Testis (tissue), 2 donors: ENCODE results near the gene ULK3.

Experiments used
- CTCF ChIP-seq, 3 experiments: fragments of 450-650 bp in 2 of 3; fragments of 200-600 bp in 1 of 3; sonication (generic) in 1 of 3; IDR thresholded peaks; one replicate each; pipeline ENCODE4 v1.5.1; 2016 to 2019; ENCODE audit warnings: antibody characterized with exemption in 3 of 3, mild to moderate bottlenecking in 2 of 3, moderate library complexity in 1 of 3
- POLR2A ChIP-seq: fragments of 450-650 bp; IDR thresholded peaks from one replicate; pipeline ENCODE4 v1.6.1; 2017; ENCODE audit warnings: antibody characterized with exemption, mild to moderate bottlenecking, moderate library complexity

GRCh38 chr15:74799255-74799855 is 43.6 kb downstream of the ULK3 start:
- no peak for TF ChIP-seq CTCF (IDR thresholded peaks at IDR 0.05)
- no peak for TF ChIP-seq POLR2A
